SK-N-SH (cell line): Measurements from ENCODE around the gene TGFA.

Experiments
- FOSL2 ChIP-seq: IDR thresholded peaks from 2 replicates; pipeline ENCODE4 v1.4.0; 2012; ENCODE audit warnings: low read depth, mild to moderate bottlenecking, moderate library complexity, borderline replicate concordance
- FOXJ3 ChIP-seq: sonication (generic); formaldehyde crosslinking; IDR thresholded peaks from 2 replicates; pipeline ENCODE4 v1.5.1; 2020; ENCODE audit warnings: mild to moderate bottlenecking, missing genetic modification reagents
- POLR2AphosphoS5 ChIP-seq: IDR thresholded peaks from 2 replicates; pipeline ENCODE4 v1.6.1; 2012; ENCODE audit warnings: low read depth, low read length
- RAD21 ChIP-seq: IDR thresholded peaks from 2 replicates; pipeline ENCODE4 v1.6.1; 2012; ENCODE audit warnings: mild to moderate bottlenecking, low read length
- SIN3A ChIP-seq: IDR thresholded peaks from 2 replicates; pipeline ENCODE4 v1.6.1; 2012; ENCODE audit warnings: low read depth, mild to moderate bottlenecking, low read length, moderate library complexity, borderline replicate concordance
- SMC3 ChIP-seq: IDR thresholded peaks from 2 replicates; pipeline ENCODE4 v1.6.1; 2012; ENCODE audit warnings: low read depth, low read length, improper control_type of control experiment
- TAF1 ChIP-seq: IDR thresholded peaks from 2 replicates; pipeline ENCODE4 v1.6.1; 2012; ENCODE audit warnings: low read depth, mild to moderate bottlenecking, low read length, moderate library complexity, borderline replicate concordance
- TEAD4 ChIP-seq: IDR thresholded peaks from 2 replicates; pipeline ENCODE4 v1.4.0; 2012; ENCODE audit warnings: mild to moderate bottlenecking, borderline replicate concordance; ENCODE audit not compliant: insufficient read depth
- TF ChIP-seq, protein P1 (sequence below): fragments of 150-350 bp; IDR thresholded peaks from 2 replicates; pipeline ENCODE4 v1.6.1; 2016; ENCODE audit warnings: mild to moderate bottlenecking, low read depth, low read length
- TF ChIP-seq, protein P2 (sequence below): fragments of 200-600 bp; sonication (generic); IDR thresholded peaks from 2 replicates; pipeline ENCODE4 v1.6.1; 2017; ENCODE audit warnings: antibody characterized with exemption, mild to moderate bottlenecking, moderate library complexity
- TF ChIP-seq, protein P3 (sequence below): IDR thresholded peaks from 2 replicates; pipeline ENCODE4 v1.6.1; 2012; ENCODE audit warnings: mild to moderate bottlenecking, low read depth, low read length, moderate library complexity

DNA sequence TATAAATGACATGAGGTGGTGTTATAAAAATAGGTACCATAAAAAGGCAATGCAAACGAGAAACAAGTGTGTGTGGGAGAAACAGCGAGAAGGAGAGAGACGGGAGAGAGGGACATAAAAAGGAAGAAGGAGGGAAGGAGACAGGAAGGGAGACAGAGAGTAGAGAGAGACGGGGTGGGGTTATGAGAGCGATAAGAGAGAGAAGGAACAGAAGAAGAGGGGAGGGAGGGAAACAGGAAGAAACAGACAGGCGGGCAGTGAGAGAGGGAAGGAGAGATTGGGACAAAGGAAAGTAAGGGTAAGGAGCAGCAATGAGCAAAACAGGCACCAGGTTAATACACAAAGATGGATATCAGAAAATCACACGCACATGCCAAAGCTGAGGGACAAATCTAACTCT is 83.7 kb downstream of the TGFA start:
- TF ChIP-seq FOXJ3 (CRISPR knock-in tag) (no peak), SMC3 (no peak), POLR2AphosphoS5 (no peak), FOSL2 (no peak), RAD21 (no peak), TEAD4 (no peak), TAF1 (no peak), SIN3A (no peak)
- TF ChIP-seq, protein P1, sequence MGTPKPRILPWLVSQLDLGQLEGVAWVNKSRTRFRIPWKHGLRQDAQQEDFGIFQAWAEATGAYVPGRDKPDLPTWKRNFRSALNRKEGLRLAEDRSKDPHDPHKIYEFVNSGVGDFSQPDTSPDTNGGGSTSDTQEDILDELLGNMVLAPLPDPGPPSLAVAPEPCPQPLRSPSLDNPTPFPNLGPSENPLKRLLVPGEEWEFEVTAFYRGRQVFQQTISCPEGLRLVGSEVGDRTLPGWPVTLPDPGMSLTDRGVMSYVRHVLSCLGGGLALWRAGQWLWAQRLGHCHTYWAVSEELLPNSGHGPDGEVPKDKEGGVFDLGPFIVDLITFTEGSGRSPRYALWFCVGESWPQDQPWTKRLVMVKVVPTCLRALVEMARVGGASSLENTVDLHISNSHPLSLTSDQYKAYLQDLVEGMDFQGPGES: no peak
- TF ChIP-seq, protein P2, sequence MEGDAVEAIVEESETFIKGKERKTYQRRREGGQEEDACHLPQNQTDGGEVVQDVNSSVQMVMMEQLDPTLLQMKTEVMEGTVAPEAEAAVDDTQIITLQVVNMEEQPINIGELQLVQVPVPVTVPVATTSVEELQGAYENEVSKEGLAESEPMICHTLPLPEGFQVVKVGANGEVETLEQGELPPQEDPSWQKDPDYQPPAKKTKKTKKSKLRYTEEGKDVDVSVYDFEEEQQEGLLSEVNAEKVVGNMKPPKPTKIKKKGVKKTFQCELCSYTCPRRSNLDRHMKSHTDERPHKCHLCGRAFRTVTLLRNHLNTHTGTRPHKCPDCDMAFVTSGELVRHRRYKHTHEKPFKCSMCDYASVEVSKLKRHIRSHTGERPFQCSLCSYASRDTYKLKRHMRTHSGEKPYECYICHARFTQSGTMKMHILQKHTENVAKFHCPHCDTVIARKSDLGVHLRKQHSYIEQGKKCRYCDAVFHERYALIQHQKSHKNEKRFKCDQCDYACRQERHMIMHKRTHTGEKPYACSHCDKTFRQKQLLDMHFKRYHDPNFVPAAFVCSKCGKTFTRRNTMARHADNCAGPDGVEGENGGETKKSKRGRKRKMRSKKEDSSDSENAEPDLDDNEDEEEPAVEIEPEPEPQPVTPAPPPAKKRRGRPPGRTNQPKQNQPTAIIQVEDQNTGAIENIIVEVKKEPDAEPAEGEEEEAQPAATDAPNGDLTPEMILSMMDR: no peak
- TF ChIP-seq, protein P3, sequence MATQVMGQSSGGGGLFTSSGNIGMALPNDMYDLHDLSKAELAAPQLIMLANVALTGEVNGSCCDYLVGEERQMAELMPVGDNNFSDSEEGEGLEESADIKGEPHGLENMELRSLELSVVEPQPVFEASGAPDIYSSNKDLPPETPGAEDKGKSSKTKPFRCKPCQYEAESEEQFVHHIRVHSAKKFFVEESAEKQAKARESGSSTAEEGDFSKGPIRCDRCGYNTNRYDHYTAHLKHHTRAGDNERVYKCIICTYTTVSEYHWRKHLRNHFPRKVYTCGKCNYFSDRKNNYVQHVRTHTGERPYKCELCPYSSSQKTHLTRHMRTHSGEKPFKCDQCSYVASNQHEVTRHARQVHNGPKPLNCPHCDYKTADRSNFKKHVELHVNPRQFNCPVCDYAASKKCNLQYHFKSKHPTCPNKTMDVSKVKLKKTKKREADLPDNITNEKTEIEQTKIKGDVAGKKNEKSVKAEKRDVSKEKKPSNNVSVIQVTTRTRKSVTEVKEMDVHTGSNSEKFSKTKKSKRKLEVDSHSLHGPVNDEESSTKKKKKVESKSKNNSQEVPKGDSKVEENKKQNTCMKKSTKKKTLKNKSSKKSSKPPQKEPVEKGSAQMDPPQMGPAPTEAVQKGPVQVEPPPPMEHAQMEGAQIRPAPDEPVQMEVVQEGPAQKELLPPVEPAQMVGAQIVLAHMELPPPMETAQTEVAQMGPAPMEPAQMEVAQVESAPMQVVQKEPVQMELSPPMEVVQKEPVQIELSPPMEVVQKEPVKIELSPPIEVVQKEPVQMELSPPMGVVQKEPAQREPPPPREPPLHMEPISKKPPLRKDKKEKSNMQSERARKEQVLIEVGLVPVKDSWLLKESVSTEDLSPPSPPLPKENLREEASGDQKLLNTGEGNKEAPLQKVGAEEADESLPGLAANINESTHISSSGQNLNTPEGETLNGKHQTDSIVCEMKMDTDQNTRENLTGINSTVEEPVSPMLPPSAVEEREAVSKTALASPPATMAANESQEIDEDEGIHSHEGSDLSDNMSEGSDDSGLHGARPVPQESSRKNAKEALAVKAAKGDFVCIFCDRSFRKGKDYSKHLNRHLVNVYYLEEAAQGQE: no peak
